Kidney capillary endothelial cell (primary cell): ENCODE measurements around the gene POM121L2.

Source experiments
- DNase-seq: peaks from one replicate; pipeline ENCODE4 v3.0.0-alpha.2; 2018; ENCODE audit warnings: low spot score

The POM121L2 gene

GRCh38 chr6:27312146-27312949 lies at the start of gene POM121L2:
Gene POM121L2, minus strand, starts transcription at chr6:27312273. Its CDS starts 103 bp downstream, at chr6:27312170.
- no peak for DNase-seq

GRCh38 chr6:27359231-27359630 lies 47.2 kb upstream of the POM121L2 start:
- no peak for DNase-seq

- DNase-seq = no peak
Measured at GRCh38 chr6:27358786-27359185, 46.7 kb upstream of the POM121L2 start.

GRCh38 chr6:27352850-27353249 lies 40.8 kb upstream of the POM121L2 start:
- no peak for DNase-seq

GRCh38 chr6:27334141-27334540 lies 22.1 kb upstream of the POM121L2 start:
- no peak for DNase-seq

- no peak for DNase-seq
Measured at GRCh38 chr6:27333642-27334040, 21.6 kb upstream of the POM121L2 start.

- peak; percentile 56 for DNase-seq
Measured at GRCh38 chr6:27332692-27333641, 20.9 kb upstream of the POM121L2 start.

GRCh38 chr6:27327023-27327738 lies 15.1 kb upstream of the POM121L2 start:
- DNase-seq = no peak

- DNase-seq = no peak
Measured at GRCh38 chr6:27321901-27322300, 9.8 kb upstream of the POM121L2 start.

GRCh38 chr6:27321370-27321769 lies 9.3 kb upstream of the POM121L2 start:
- DNase-seq = no peak

- no peak for DNase-seq
Measured at GRCh38 chr6:27318973-27319372, 6.9 kb upstream of the POM121L2 start.

GRCh38 chr6:27314046-27314445 lies 2.0 kb upstream of the POM121L2 start:
- DNase-seq = no peak

GRCh38 chr6:27312950-27313271 lies 838 bp upstream of the POM121L2 start:
- no peak for DNase-seq

- no peak for DNase-seq
Measured at GRCh38 chr6:27311806-27312145, 297 bp downstream of the POM121L2 start.

GRCh38 chr6:27303613-27304272 lies 8.3 kb downstream of the POM121L2 start:
- DNase-seq = no peak

GRCh38 chr6:27297857-27298730 lies 14.0 kb downstream of the POM121L2 start:
- no peak for DNase-seq

- no peak for DNase-seq
Measured at GRCh38 chr6:27297484-27297856, 14.6 kb downstream of the POM121L2 start.

GRCh38 chr6:27296106-27296783 lies 15.8 kb downstream of the POM121L2 start:
- no peak for DNase-seq

GRCh38 chr6:27295301-27296079 lies 16.6 kb downstream of the POM121L2 start:
- peak; percentile 64 for DNase-seq

GRCh38 chr6:27294409-27294808 lies 17.7 kb downstream of the POM121L2 start:
- no peak for DNase-seq
